ENCODE measurements around the gene SH3GL2. TPM values are rescaled to one million over a fixed set of nuclear protein-coding genes. Genes with fewer than 3 reads are reported as not detected.

The SH3GL2 gene
- total and polyA plus RNA-seq, 9 of the 15 experiments (the other 6 are each of a cell fraction or from before 2014, with no cell fraction given) = not detected

GRCh38 chr9:17611342-17611741, 32.5 kb downstream of the SH3GL2 start:
- ATAC-seq (no peak), DNase-seq (ENCODE audit: extremely low read depth in 1 of 4, low spot score in 3 of 4) (no peak), FAIRE-seq (no peak)
- H3K4me2 ChIP-seq (ENCODE audit: insufficient read depth, low read length) = no peak overlapping the region
- no peaks in the 10 kb centered on the region; the same call in 1 of the 2 replicates for H3K9me3 ChIP-seq (replicated peaks; ENCODE audit: control insufficient read depth, insufficient read depth, low read depth, low read length)
- in situ Hi-C loops (cut with MboI) (no loop called here), intact Hi-C loops (cut with micrococcal nuclease) (no loop called here)
- no peak overlapping the region for H3K4me3 ChIP-seq
- no TSS peak for BruUV-seq (replicated peaks)
- H3K27me3 ChIP-seq (ENCODE audit: control insufficient read depth in 2 of 2, insufficient read depth in 2 of 2, low read length in 2 of 2) = no peaks in the 10 kb centered on the region
- no peaks in the 10 kb centered on the region for H3K79me2 ChIP-seq (ENCODE audit: control insufficient read depth, insufficient read depth, low read length)
- ChIA-PET POLR2A (no interaction called here), CTCF (ENCODE audit: low intra/inter-chr PET ratio) (no interaction called here)
- no peaks in the 10 kb centered on the region for H3K36me3 ChIP-seq (ENCODE audit: control insufficient read depth, insufficient read depth, low read length)
- H2AFZ ChIP-seq (ENCODE audit: low read depth, low read length) = no peak overlapping the region
- H4K20me1 ChIP-seq (replicated peaks; ENCODE audit: control insufficient read depth, insufficient read depth, low read length) = no peaks in the 10 kb centered on the region
- WGBS (ENCODE audit: insufficient coverage, low coverage, missing lambda C conversion rate) = 0% methylated on average over 2 of the region's 2 CpGs
- TF ChIP-seq KDM1A (IDR thresholded peaks at IDR 0.05) (no peak), ATF2 (CRISPR knock-in tag; IDR thresholded peaks at IDR 0.05) (no peak), ZKSCAN8 (CRISPR knock-in tag; IDR thresholded peaks at IDR 0.05) (no peak), CREM (IDR thresholded peaks at IDR 0.05; ENCODE audit: low read depth) (no peak)
- H3K9ac ChIP-seq (ENCODE audit: insufficient read depth in 1 of 2, low read depth in 2 of 2, low read length in 2 of 2) = no peak overlapping the region
- no peaks in the 10 kb centered on the region for H3K4me1 ChIP-seq (replicated peaks in 1 of 2; ENCODE audit: control insufficient read depth in 2 of 2, insufficient read depth in 2 of 2, low read length in 2 of 2)
- no peak overlapping the region for H3K27ac ChIP-seq (ENCODE audit: extremely low read depth, low read depth, low read length)
- no peaks in the 10 kb centered on the region for H3K9me1 ChIP-seq (ENCODE audit: control insufficient read depth, insufficient read depth, low read length)

GRCh38 chr9:17611917-17612316, 33.1 kb downstream of the SH3GL2 start:
- H3K4me3 ChIP-seq = no peak overlapping the region

More at GRCh38 chr9:17611917-17612316, 33.1 kb downstream of the SH3GL2 start:
- Histone ChIP-seq H3K9me3 (replicated peaks; ENCODE audit: control insufficient read depth, insufficient read depth, low read depth, low read length) (no peaks in the 10 kb centered on the region; the same call in 1 of the 2 replicates), H3K9ac (ENCODE audit: insufficient read depth in 1 of 2, low read depth in 2 of 2, low read length in 2 of 2) (no peak overlapping the region), H3K36me3 (ENCODE audit: control insufficient read depth, insufficient read depth, low read length) (no peaks in the 10 kb centered on the region), H3K27me3 (ENCODE audit: control insufficient read depth in 2 of 2, insufficient read depth in 2 of 2, low read length in 2 of 2) (no peaks in the 10 kb centered on the region), H3K4me2 (ENCODE audit: insufficient read depth, low read length) (no peak overlapping the region), H3K79me2 (ENCODE audit: control insufficient read depth, insufficient read depth, low read length) (no peaks in the 10 kb centered on the region), H3K4me1 (replicated peaks in 1 of 2; ENCODE audit: control insufficient read depth in 2 of 2, insufficient read depth in 2 of 2, low read length in 2 of 2) (no peaks in the 10 kb centered on the region), H2AFZ (ENCODE audit: low read depth, low read length) (no peak overlapping the region), H4K20me1 (replicated peaks; ENCODE audit: control insufficient read depth, insufficient read depth, low read length) (no peaks in the 10 kb centered on the region), H3K27ac (ENCODE audit: extremely low read depth, low read depth, low read length) (no peak overlapping the region), H3K9me1 (ENCODE audit: control insufficient read depth, insufficient read depth, low read length) (no peaks in the 10 kb centered on the region)
- in situ Hi-C loops (cut with MboI) (no loop called here), intact Hi-C loops (cut with micrococcal nuclease) (no loop called here)
- DNase-seq (ENCODE audit: extremely low read depth in 1 of 4, low spot score in 3 of 4) (no peak), FAIRE-seq (no peak), ATAC-seq (no peak)
- no TSS peak for BruUV-seq (replicated peaks)
- CTCF ChIA-PET (ENCODE audit: low intra/inter-chr PET ratio) = no interaction called here
- WGBS (ENCODE audit: insufficient coverage, low coverage, missing lambda C conversion rate) = 0% methylated on average over 3 of the region's 3 CpGs
- POLR2A ChIA-PET = no interaction called here
- TF ChIP-seq ATF1 (CRISPR knock-in tag; IDR thresholded peaks at IDR 0.05) = no peak
- TF ChIP-seq ATF1 (tag; IDR thresholded peaks at IDR 0.05) = no peak
- no peak for TF ChIP-seq PRDM10 (IDR thresholded peaks at IDR 0.05; ENCODE audit: partially characterized antibody)
- TF ChIP-seq HDAC1 (IDR thresholded peaks at IDR 0.05) = no peak
- TF ChIP-seq MBD2 (IDR thresholded peaks at IDR 0.05; ENCODE audit: borderline replicate concordance, low read depth) = no peak
- no peak for TF ChIP-seq CHD2 (IDR thresholded peaks at IDR 0.05; ENCODE audit: low read depth, low read length)
